ENCODE measurements around the gene ZNF107.
A peak's percentile ranks its signal among the peaks of the same experiment; 100 is the strongest.
"Not testable (repeated sequence)": the region's sequence is repeated elsewhere in the genome, so short reads cannot be mapped to it uniquely, and the experiment has no call there.

The ZNF107 gene

GRCh38 chr7:64733550-64734240 lies 67.8 kb downstream of the ZNF107 start:
- DNase-seq (ENCODE audit: low read depth) = no peak

GRCh38 chr7:64736575-64736974 lies 70.6 kb downstream of the ZNF107 start:
- DNase-seq (ENCODE audit: low read depth) = no peak

GRCh38 chr7:64738403-64738802 lies 72.5 kb downstream of the ZNF107 start:
- DNase-seq (ENCODE audit: low read depth) = not testable (repeated sequence)

- DNase-seq (ENCODE audit: low read depth) = not testable (repeated sequence)
Measured at GRCh38 chr7:64738953-64739352, 73.0 kb downstream of the ZNF107 start.

- peak; percentile 12 for DNase-seq (ENCODE audit: low read depth)
Measured at GRCh38 chr7:64744680-64745079, 78.7 kb downstream of the ZNF107 start.

- peak; percentile 5 for DNase-seq (ENCODE audit: low read depth)
Measured at GRCh38 chr7:64747802-64748201, 81.9 kb downstream of the ZNF107 start.

GRCh38 chr7:64753032-64753431 lies 87.1 kb downstream of the ZNF107 start:
- DNase-seq (ENCODE audit: low read depth) = no peak

- DNase-seq (ENCODE audit: low read depth) = no peak
Measured at GRCh38 chr7:64755865-64756264, 89.9 kb downstream of the ZNF107 start.

GRCh38 chr7:64758151-64758550 lies 92.2 kb downstream of the ZNF107 start:
- DNase-seq (ENCODE audit: low read depth) = no peak

Data from amniotic epithelial cell (primary cell).